GM19023 (cell line): ENCODE data around the gene PSMD14.
"Not testable (repeated sequence)": the region's sequence is repeated elsewhere in the genome, so short reads cannot be mapped to it uniquely, and the experiment has no call there.

Source experiments
- ATAC-seq: cut with Tn5 transposase; IDR thresholded peaks from one replicate; pipeline ENCODE4 v1.9.1; 2021; ENCODE audit warnings: mild to moderate bottlenecking, moderate library complexity; ENCODE audit not compliant: unreplicated experiment

PSMD14 gene

DNA sequence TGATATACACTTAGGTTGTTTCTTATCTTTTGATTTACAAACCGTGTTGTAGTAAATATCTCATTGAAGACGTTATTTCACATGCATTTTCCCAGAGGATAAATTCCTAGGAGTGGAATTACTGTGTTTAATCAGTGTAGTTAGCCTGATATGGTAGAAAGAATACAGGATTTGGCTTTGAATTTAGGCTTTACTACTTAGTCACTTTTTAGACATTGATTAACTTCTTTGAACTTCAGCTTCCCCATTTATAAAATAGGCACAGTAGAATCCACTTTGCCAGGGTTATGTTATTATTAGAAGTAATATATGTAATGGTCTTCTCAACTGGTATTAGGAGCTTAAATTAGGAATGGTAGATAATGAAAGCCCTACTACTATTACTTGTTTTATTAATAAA, 27.4 kb downstream of the PSMD14 start:
- no peak for ATAC-seq

DNA sequence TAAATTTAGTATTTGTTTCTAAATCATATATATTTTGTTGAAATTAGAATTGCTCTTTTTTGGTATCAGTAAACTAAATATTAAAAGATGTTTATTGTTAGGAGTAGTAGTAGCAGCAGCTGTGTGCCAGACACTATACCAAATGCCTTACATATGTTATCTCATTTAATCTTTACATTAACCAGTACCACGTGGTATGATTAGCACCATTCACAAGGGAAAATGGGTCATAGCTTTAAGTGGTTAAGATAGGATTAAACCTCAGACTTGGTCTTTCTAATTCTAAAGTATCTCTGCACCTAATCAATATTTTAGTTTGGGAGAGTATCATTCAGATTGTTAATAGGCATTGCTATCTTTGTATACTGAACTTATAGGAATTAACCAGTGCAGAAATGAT, 29.0 kb downstream of the PSMD14 start:
- ATAC-seq: no peak

DNA sequence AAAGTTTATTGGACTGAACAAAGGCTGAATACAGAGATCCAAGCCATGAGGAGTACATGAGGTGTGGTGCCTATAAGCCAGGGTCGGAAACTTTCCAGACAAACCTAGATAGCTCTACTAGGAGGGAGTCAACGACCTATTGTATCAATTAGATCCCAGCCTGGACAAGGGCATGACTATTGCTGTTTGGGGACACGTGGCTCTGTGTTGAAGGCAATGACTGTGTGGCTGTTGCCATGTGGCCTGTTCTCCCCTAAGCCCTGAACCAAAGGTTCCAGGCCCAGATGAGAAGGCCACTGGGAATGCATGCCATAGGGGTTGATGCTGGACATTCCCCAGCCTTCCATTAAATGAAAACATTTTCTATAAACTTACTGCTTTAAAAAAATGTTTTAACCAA, 31.3 kb downstream of the PSMD14 start:
- ATAC-seq: not testable (repeated sequence)

DNA sequence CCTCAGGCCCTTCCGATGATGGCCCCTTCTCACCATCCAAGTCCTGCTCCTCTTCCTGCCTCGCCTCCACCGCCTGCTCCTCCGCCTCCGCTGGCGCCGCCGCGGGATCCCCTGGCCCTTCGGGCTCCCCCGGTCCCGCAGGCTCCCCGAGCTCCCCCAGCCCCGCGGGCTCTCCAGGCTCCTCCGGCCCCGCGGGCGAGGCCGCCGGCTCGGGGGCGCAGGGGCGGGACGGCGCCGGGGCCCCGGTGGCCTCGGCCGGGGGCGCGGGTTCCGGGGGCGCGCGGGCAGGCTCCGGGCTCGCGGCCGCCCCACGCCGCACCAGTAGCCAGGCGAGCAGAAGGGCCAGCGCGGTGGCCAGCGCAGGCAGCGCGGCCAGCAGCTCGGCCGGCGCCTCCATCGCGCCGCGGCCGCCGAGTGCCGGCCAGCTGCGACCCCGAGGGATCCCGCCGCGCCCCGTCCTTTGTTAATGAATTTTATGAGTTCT, 32.7 kb downstream of the PSMD14 start:
- ATAC-seq: not testable (repeated sequence)

GRCh38 chr2:161343235-161343634, 35.0 kb downstream of the PSMD14 start:
- ATAC-seq: no peak

DNA sequence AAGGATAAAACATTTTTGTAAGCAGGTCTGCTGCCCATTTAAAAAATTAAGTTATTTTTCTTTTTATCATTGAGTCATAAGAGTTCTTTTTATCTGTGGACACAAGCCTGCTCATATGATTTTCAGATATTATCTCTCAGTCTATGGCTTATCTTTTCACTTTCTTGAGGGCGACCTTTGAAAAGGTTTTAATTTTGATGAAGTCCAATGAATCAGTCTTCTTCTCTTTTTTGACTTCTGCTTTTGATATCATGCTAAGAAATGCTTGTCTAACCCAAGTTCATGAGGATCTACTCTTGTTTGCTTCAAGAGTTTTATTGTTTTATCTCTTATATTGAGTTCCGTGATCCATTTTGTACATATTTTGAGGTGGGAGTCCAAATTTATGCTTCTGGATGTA, 36.5 kb downstream of the PSMD14 start:
- ATAC-seq: no peak

DNA sequence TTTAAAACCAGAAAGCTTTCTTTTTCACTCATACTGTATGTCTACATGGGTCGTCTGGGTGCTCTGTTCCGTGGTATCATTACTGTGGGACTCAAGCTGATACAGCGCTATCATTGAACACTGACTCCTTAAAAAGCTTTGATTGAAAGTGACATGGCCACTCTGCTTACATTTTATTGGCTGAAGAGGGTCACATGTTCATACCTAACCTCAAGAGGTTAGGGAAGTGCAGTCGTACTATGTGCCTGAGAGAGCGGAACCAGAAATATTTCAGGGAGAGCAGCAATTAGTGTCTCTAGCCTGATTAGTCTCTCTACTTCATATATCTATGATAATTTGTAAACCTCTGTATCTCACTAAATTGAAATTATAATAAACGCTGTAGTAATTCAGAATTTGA, 43.5 kb downstream of the PSMD14 start:
- ATAC-seq: no peak

GRCh38 chr2:161352719-161353118, 44.5 kb downstream of the PSMD14 start:
- no peak for ATAC-seq

GRCh38 chr2:161353543-161353942, 45.3 kb downstream of the PSMD14 start:
- no peak for ATAC-seq

- no peak for ATAC-seq
Measured at GRCh38 chr2:161354106-161354505, 45.9 kb downstream of the PSMD14 start.

- no peak for ATAC-seq
Measured at GRCh38 chr2:161355106-161355505, 46.9 kb downstream of the PSMD14 start.

DNA sequence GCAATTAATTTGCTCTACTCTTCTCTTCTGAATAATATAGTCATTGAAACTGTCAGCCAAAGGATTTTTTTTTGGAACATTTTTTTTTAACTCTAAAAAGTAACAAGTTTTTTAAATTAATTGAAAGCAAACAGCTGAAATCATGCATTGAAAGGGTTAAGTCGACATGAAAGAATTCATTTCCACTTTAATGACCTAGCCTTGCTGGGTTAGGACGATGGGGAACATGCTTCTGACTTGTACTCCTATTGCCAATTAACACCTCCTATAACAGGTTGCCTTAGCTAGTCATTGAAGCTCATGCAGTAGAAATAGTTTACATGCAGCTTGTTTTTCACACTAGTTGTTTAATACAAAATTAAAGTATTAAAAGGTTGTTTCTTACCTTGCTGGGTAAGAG, 47.8 kb downstream of the PSMD14 start:
- no peak for ATAC-seq

DNA sequence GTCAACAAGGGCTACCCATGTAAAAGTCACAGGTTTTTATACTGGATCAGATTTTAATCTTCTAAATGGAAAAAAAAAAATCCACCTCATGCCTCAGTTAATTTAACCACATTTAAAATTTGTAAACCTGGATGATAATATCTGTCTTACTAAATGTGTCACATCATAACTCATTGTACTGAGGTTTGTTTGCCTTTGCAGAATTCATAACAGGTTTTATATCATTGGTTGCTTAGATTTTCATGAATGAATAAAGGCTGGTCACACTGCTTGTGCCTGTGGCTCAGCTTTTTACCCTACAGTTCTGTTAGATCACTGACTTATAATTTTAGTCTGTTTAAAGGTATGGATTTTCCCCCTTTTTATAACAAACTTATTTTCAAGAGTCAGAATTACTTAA, 48.9 kb downstream of the PSMD14 start:
- no peak for ATAC-seq

GRCh38 chr2:161358838-161359237, 50.6 kb downstream of the PSMD14 start:
- no peak for ATAC-seq

DNA sequence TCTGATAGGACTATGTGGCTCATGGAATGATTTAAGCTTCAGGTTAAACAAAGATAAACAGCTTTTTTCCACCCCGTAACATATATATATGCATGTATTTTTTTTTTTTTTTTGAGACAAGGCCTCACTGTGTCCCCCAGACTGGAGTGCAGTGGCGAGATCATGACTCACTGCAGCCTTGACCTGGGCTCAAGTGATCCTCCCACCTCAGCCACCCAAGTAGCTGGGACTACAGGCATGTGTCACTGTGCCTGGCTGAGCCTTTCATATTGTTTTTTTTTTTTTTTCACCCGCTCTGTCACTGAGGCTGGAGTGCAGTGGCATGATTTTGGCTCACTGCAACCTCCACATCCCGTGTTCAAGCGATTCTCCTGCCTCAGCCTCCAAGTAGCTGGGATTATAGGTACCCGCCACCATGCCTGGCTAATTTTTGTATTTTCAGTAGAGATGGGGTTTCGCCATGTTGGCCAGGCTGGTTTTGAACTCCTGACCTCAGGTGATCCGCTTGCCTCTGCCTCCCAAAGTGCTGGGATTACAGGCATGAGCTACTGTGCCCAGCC, 52.0 kb downstream of the PSMD14 start:
- not testable (repeated sequence) for ATAC-seq

DNA sequence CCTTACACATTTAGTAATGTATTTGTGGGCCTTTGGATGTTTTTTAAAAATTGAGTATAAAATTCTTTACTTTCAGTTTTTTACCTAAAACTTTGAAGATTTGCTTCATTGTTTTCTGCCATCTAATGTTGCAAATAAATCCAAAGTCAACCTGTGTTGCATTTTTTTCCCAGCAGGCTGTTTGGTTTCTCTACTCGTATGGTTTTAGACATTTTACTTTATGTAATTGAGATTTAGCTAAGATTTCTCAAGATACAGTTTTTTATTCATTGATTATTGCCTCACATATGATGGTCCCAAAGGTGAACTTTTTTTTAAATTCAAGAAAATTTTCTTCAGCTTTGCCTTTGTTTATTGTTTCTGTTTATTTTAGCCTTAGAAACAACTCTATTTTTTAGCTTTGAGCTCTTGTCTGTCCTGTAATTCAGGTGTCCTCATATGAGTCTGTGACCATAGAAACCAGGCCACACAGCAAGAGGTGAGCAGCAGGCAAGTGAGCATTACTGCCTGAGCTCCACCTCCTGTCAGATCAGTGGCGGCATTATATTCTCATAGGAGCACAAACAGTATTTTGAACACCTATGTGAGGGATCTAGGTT, 54.4 kb downstream of the PSMD14 start:
- ATAC-seq: no peak

DNA sequence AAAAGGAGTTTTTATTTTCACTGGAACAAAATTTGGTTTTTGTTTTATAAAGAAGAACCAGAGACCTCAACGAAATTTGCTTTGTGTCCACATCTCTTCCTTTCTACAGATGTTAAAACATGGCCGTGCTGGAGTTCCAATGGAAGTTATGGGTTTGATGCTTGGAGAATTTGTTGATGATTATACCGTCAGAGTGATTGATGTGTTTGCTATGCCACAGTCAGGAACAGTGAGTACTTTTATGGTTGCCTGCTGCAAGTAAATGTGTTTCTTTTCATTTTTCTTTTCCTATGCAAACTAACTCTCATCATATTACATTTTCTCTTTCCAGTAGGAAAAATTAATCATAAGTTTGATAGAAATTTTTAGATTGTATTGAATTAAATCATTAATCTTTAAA, 59.5 kb downstream of the PSMD14 start:
- no peak for ATAC-seq

GRCh38 chr2:161369311-161369710, 61.1 kb downstream of the PSMD14 start:
- no peak for ATAC-seq

DNA sequence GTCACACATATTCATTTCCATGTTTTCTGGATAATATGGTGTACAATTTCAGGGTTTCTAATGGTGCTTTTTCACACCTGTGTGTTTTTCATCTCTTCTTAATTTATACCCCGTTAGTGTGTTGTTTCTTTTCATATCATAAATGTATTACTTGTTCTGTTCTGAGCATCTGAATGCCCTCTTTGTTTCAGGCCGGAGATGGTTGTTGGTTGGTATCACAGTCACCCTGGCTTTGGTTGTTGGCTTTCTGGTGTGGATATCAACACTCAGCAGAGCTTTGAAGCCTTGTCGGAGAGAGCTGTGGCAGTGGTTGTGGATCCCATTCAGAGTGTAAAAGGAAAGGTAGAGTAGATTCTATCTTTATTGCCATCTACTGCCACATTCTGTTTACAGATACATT, 62.8 kb downstream of the PSMD14 start:
- no peak for ATAC-seq

DNA sequence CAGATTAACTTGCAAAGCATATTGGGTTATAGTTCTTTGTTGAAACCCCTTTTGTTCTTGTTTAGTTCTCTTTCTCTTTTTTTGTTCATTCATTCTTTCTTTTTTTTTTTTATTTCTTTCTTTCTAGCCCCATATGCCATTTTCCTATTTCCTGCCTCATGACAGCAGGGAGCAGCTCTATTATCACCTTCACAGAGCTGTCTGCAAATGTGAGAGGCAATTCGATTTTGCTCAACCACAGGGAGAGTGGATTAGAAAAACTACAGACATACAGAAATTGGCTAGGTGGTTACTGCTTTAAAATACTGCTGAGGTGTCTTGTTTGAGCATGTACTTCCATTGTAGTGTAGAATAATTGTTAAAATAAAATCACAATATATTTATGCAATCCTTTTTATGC, 63.6 kb downstream of the PSMD14 start:
- no peak for ATAC-seq

DNA sequence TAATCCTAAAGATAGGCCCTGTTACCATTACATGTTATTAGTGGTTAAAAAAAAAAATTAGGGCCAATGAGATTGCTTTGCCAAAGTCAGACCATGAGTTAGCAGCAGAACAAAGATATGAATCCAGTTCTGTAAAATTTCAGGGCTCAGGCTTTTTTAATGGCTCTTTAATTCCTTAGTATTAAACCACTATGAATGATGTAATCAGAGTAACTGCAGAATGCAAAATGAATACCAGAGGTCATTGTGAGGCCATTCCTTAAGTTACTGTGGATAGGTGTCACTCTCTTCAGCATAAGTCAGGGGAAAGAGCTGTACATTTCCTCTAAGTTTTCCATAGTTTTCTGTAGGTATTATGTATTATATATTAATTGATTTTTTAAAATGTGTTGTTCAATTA, 65.7 kb downstream of the PSMD14 start:
- no peak for ATAC-seq

GRCh38 chr2:161374446-161374845, 66.2 kb downstream of the PSMD14 start:
- ATAC-seq: no peak

DNA sequence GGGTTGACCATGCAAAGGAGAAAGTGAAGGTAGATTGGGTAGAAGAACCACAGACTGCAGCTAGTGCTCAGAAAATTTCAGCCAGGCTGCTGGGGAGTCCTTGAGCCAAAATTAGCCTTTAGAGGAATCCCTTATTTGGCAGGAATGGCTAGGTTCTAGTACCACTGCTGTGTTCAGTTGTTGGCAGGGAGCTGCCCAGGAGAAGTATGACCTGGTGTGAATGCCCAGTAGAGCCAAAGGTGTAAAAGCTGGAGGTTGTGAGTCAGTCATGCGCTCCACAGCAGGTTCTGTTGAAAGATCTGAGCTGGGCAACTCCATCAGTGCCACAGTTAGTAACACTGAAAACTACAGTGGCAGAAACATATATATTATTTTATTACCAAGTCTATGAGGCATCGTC, 71.5 kb downstream of the PSMD14 start:
- ATAC-seq: no peak
